Liver (tissue), 9 donors: ENCODE data around the gene ACTN1. TPM values are rescaled to one million over a fixed set of nuclear protein-coding genes. Genes with fewer than 3 reads are reported as not detected.
A peak's percentile ranks its signal among the peaks of the same experiment; 100 is the strongest.

Experiments
- DNase-seq: peaks from one replicate; pipeline ENCODE4 v3.0.0-alpha.2; 2017; ENCODE audit warnings: low spot score
- H3K27ac ChIP-seq, 2 donors: one replicate each; pipeline ENCODE4 v1.7.0; 2013; ENCODE audit warnings: inconsistent platforms in 2 of 2, low read length in 2 of 2, control low read depth in 1 of 2, low read depth in 1 of 2, mild to moderate bottlenecking in 1 of 2
- H3K27me3 ChIP-seq, 4 donors: one replicate each; pipeline versions ENCODE4 v1.6.1 to v1.7.0; 2013; ENCODE audit warnings: low read length in 3 of 4, inconsistent platforms in 1 of 4, mild to moderate bottlenecking in 1 of 4, moderate library complexity in 1 of 4; ENCODE audit not compliant: control insufficient read depth in 4 of 4, insufficient read depth in 4 of 4
- H3K36me3 ChIP-seq, 4 donors: one replicate each; pipeline versions ENCODE4 v1.6.1 to v1.7.0; 2013; ENCODE audit warnings: low read length in 3 of 4, mild to moderate bottlenecking in 3 of 4, low read depth in 1 of 4, moderate library complexity in 1 of 4; ENCODE audit not compliant: control insufficient read depth in 4 of 4, insufficient read depth in 3 of 4
- H3K4me1 ChIP-seq, 4 donors: one replicate each; pipeline versions ENCODE4 v1.6.1 to v1.7.0; 2013; ENCODE audit warnings: low read length in 3 of 4, mild to moderate bottlenecking in 3 of 4, moderate library complexity in 1 of 4; ENCODE audit not compliant: control insufficient read depth in 4 of 4, insufficient read depth in 4 of 4
- H3K4me3 ChIP-seq, 3 donors: one replicate each; pipeline versions ENCODE4 v1.6.1 to v1.7.0; 2013; ENCODE audit warnings: low read length in 3 of 3, control low read depth in 1 of 3, low read depth in 1 of 3, mild to moderate bottlenecking in 1 of 3
- H3K9ac ChIP-seq, 2 donors: one replicate each; pipeline ENCODE4 v1.7.0; 2013; ENCODE audit warnings: low read length in 2 of 2, mild to moderate bottlenecking in 2 of 2, moderate library complexity in 2 of 2, control low read depth in 1 of 2, low read depth in 1 of 2
- H3K9me3 ChIP-seq, 4 donors: one replicate each; pipeline versions ENCODE4 v1.6.1 to v1.7.0; 2013; ENCODE audit warnings: low read length in 3 of 4; ENCODE audit not compliant: control insufficient read depth in 4 of 4
- ATF3 ChIP-seq: IDR thresholded peaks from 2 replicates; pipeline ENCODE4 v1.6.1; 2016; ENCODE audit warnings: antibody characterized with exemption
- CTCF ChIP-seq: fragments of 150-350 bp; IDR thresholded peaks from 2 replicates; pipeline ENCODE4 v1.5.1; 2017; ENCODE audit warnings: improper control_type of control experiment, low read depth, low read length; ENCODE audit not compliant: missing input control
- EGR1 ChIP-seq, 2 donors: IDR thresholded peaks; 2 replicates each; pipeline ENCODE4 v1.6.1; 2016 to 2018; ENCODE audit warnings: antibody characterized with exemption in 2 of 2, low read depth in 2 of 2
- FOXA1 ChIP-seq: IDR thresholded peaks from 2 replicates; pipeline ENCODE4 v1.6.1; 2016; ENCODE audit warnings: antibody characterized with exemption
- FOXA2 ChIP-seq: IDR thresholded peaks from 2 replicates; pipeline ENCODE4 v1.6.1; 2016; ENCODE audit warnings: antibody characterized with exemption
- HNF4A ChIP-seq, 2 donors: conservative IDR thresholded peaks; 2 replicates each; pipeline ENCODE4 v1.6.1; 2016; ENCODE audit warnings: antibody characterized with exemption in 2 of 2, mild to moderate bottlenecking in 2 of 2
- HNF4G ChIP-seq: IDR thresholded peaks from 2 replicates; pipeline ENCODE4 v1.6.1; 2016; ENCODE audit warnings: antibody characterized with exemption
- MAX ChIP-seq: IDR thresholded peaks from 2 replicates; pipeline ENCODE4 v1.6.1; 2016; ENCODE audit warnings: antibody characterized with exemption
- NR2F2 ChIP-seq: IDR thresholded peaks from 2 replicates; pipeline ENCODE4 v1.6.1; 2016; ENCODE audit warnings: antibody characterized with exemption
- RAD21 ChIP-seq, 2 donors: IDR thresholded peaks; 2 replicates each; pipeline ENCODE4 v1.6.1; 2016; ENCODE audit warnings: antibody characterized with exemption in 2 of 2, mild to moderate bottlenecking in 2 of 2
- RXRA ChIP-seq, 2 donors: IDR thresholded peaks; 2 replicates each; pipeline ENCODE4 v1.6.1; 2017 to 2018; ENCODE audit warnings: antibody characterized with exemption in 2 of 2, mild to moderate bottlenecking in 1 of 2
- TAF1 ChIP-seq: conservative IDR thresholded peaks from 2 replicates; pipeline ENCODE4 v1.6.1; 2016; ENCODE audit warnings: antibody characterized with exemption, mild to moderate bottlenecking
- YY1 ChIP-seq: IDR thresholded peaks from 2 replicates; pipeline ENCODE4 v1.6.1; 2016; ENCODE audit warnings: antibody characterized with exemption, mild to moderate bottlenecking
- ZBTB33 ChIP-seq: IDR thresholded peaks from 2 replicates; pipeline ENCODE4 v1.6.1; 2016; ENCODE audit warnings: antibody characterized with exemption
- WGBS: extraction: QIAGEN DNeasy Blood & Tissue Kit; methylation state at CpG from one replicate; pipeline ENCODE4 v1.1.7; 2013; 5-methylcytosine and 5-hydroxymethylcytosine counted together
- polyA plus RNA-seq, 2 donors: library from polyadenylated mRNA; stranded (reverse) in 1 of 2; unstranded in 1 of 2; fragments of 200-250 nt in 1 of 2; fragments of >200 nt in 1 of 2; fragmentation: Nextera tagmentation in 1 of 2; extraction: Ambion mirVana in 1 of 2; gene quantifications; one replicate each; pipeline versions ENCODE4 v1.2.1 to v1.2.3, GENCODE V29; 2013 to 2015
- total RNA-seq, 2 donors: library from RNA; depleted of rRNA; stranded (reverse); fragments of >200 nt; gene quantifications; one replicate each; pipeline ENCODE4 v1.2.3, GENCODE V29; 2014
- donor health status: healthy.
- donor health status: healthy.
- donor health status: healthy.
- donor health status: healthy.
- donor health status: healthy.

The ACTN1 gene
- total and polyA plus RNA-seq, 4 donors: 36.2 to 100 (median 63.1) TPM

- no peak overlapping the region for H3K4me3 ChIP-seq
- no peak for TF ChIP-seq CTCF
- peak; percentile 45 for TF ChIP-seq YY1
- TF ChIP-seq EGR1 (IDR thresholded peaks at IDR 0.05; ENCODE audit: low read depth in 2 of 2): peak in 1 of 2 donors; percentile 52
- no peak for TF ChIP-seq FOXA2
- peak in 1 of 2 donors; percentile 27 for TF ChIP-seq HNF4A (conservative IDR thresholded peaks at IDR 0.05)
- TF ChIP-seq RXRA (IDR thresholded peaks at IDR 0.05): peak in 1 of 2 donors; percentile 19
- peaks cover 19 to 51% (median 35%) of the 10 kb centered on the region in 4 donors for H3K4me1 ChIP-seq
- no peak overlapping the region for H3K9ac ChIP-seq
- DNase-seq: no peak
- H3K9me3 ChIP-seq: no peaks in the 10 kb centered on the region
- H3K36me3 ChIP-seq: peaks cover 0 to 5% (median 3%) of the 10 kb centered on the region in 4 donors
- 76% methylated on average over 14 of the region's 14 CpGs for WGBS
- no peak overlapping the region for H3K27ac ChIP-seq
- H3K27me3 ChIP-seq: no peaks in the 10 kb centered on the region
Measured at GRCh38 chr14:68972507-68973218, 6.4 kb downstream of the ACTN1 start.

- H3K36me3 ChIP-seq: peaks cover 0 to 5% (median 3%) of the 10 kb centered on the region in 4 donors
- H3K27ac ChIP-seq: no peak overlapping the region
- no peak overlapping the region for H3K9ac ChIP-seq
- H3K9me3 ChIP-seq: no peaks in the 10 kb centered on the region
- H3K27me3 ChIP-seq: no peaks in the 10 kb centered on the region
- TF ChIP-seq HNF4G (no peak), HNF4A (conservative IDR thresholded peaks at IDR 0.05) (no peak), MAX (no peak), YY1 (no peak), NR2F2 (no peak), RXRA (IDR thresholded peaks at IDR 0.05) (no peak), ZBTB33 (no peak), RAD21 (IDR thresholded peaks at IDR 0.05) (no peak), FOXA1 (no peak), CTCF (no peak), TAF1 (no peak), ATF3 (no peak), EGR1 (IDR thresholded peaks at IDR 0.05; ENCODE audit: low read depth in 2 of 2) (no peak)
- peaks cover 25 to 54% (median 37%) of the 10 kb centered on the region in 4 donors for H3K4me1 ChIP-seq
- no peak overlapping the region for H3K4me3 ChIP-seq
- no peak for DNase-seq
- 88% methylated on average over 9 of the region's 9 CpGs for whole genome bisulfite sequencing
Measured at GRCh38 chr14:68971411-68972035, 7.6 kb downstream of the ACTN1 start.
